Panc1 (cell line): ENCODE results near the gene OR2AE1. TPM values are rescaled to one million over a fixed set of nuclear protein-coding genes. Genes with fewer than 3 reads are reported as not detected.

Experiments
- ATAC-seq: fragments of 200-7000 bp; cut with Tn5 transposase; 2 replicates; pipeline ENCODE4 v1.9.1; 2020; ENCODE audit warnings: mild to moderate bottlenecking, moderate library complexity
- BruUV-seq: library from RNA; stranded (reverse); fragments of 400-500 nt; replicated peaks from 2 replicates; lab custom pipeline; 2021; lab: Mats Ljungman, UMichigan
- CTCF ChIA-PET: fragments of 300-600 bp; sonication (Branson Sonifier 250); formaldehyde crosslinking; loops from one replicate; lab custom pipeline; 2022; ENCODE audit warnings: antibody characterized with exemption; lab: Charles Lee
- POLR2A ChIA-PET: fragments of 300-600 bp; sonication (Branson Sonifier 250); formaldehyde crosslinking; loops from one replicate; lab custom pipeline; 2022; ENCODE audit warnings: antibody characterized with exemption; lab: Charles Lee
- DNase-seq: peaks from one replicate; pipeline ENCODE4 v3.0.0-alpha.2; 2010; ENCODE audit warnings: low read depth, low spot score
- H3K27ac ChIP-seq: 2 replicates; pipeline ENCODE4 v1.5.1; 2011; ENCODE audit warnings: mild to moderate bottlenecking, low read length, inconsistent platforms
- H3K27me3 ChIP-seq: fragments of 200-500 bp; sonication (Bioruptor generic); 2 replicates; pipeline ENCODE4 v1.6.0; 2014; ENCODE audit warnings: low read length, inconsistent platforms; ENCODE audit not compliant: control insufficient read depth, insufficient read depth
- H3K36me3 ChIP-seq: fragments of 200-500 bp; sonication (Bioruptor generic); 2 replicates; pipeline ENCODE4 v1.5.1; 2014; ENCODE audit warnings: inconsistent platforms, mild to moderate bottlenecking, low read length, moderate library complexity; ENCODE audit not compliant: control insufficient read depth, insufficient read depth
- H3K4me1 ChIP-seq: 2 replicates; pipeline ENCODE4 v1.5.1; 2011; ENCODE audit warnings: inconsistent platforms, mild to moderate bottlenecking, low read length, moderate library complexity; ENCODE audit not compliant: control insufficient read depth, insufficient read depth
- H3K4me3 ChIP-seq, 2 experiments: 2 replicates each; pipeline ENCODE4 v1.5.1; 2011 to 2012; ENCODE audit warnings: low read depth in 2 of 2, low read length in 2 of 2, mild to moderate bottlenecking in 2 of 2, inconsistent platforms in 1 of 2, moderate library complexity in 1 of 2
- H3K9me3 ChIP-seq: fragments of 200-500 bp; sonication (Bioruptor generic); 2 replicates; pipeline ENCODE4 v1.5.1; 2014; ENCODE audit warnings: low read depth, mild to moderate bottlenecking, inconsistent platforms, low read length, moderate library complexity; ENCODE audit not compliant: control insufficient read depth, insufficient read depth
- POLR2AphosphoS5 ChIP-seq: IDR thresholded peaks from 2 replicates; pipeline ENCODE4 v1.6.1; 2012; ENCODE audit warnings: mild to moderate bottlenecking, low read depth, low read length, moderate library complexity
- SIN3A ChIP-seq: IDR thresholded peaks from 2 replicates; pipeline ENCODE4 v1.6.1; 2012; ENCODE audit warnings: low read depth, mild to moderate bottlenecking, low read length, moderate library complexity, borderline replicate concordance; ENCODE audit not compliant: insufficient read depth
- TCF7L2 ChIP-seq: IDR thresholded peaks from 2 replicates; pipeline ENCODE4 v1.6.1; 2011; ENCODE audit warnings: mild to moderate bottlenecking, low read depth, low read length, inconsistent platforms
- in situ Hi-C: cut with HindIII; loops from 2 replicates; pipeline ENCODE4 v1.10.0; 2016; ENCODE audit warnings: low sequenced_read_pairs, low pct_unique_long_range_greater_than_20kb
- intact Hi-C: fragments of 100-400 bp; cut with micrococcal nuclease; formaldehyde crosslinking; loops from one replicate; pipeline ENCODE4 v1.10.0; 2022; ENCODE audit not compliant: unreplicated experiment
- total RNA-seq: library from RNA; stranded (reverse); gene quantifications from one replicate; pipeline ENCODE4 v1.2.1, GENCODE V29; 2021; ENCODE audit not compliant: unreplicated experiment
- TF ChIP-seq, protein P1 (sequence below), 2 experiments: IDR thresholded peaks; 2 replicates each; pipeline ENCODE4 v1.6.1; 2011 to 2012; ENCODE audit warnings: low read depth in 2 of 2, control low read depth in 1 of 2, low read length in 1 of 2, mild to moderate bottlenecking in 1 of 2, moderate library complexity in 1 of 2; ENCODE audit not compliant: insufficient read depth in 1 of 2
- TF ChIP-seq, protein P2 (sequence below): fragments of 450-650 bp; IDR thresholded peaks from 2 replicates; pipeline ENCODE4 v1.5.1; 2017; ENCODE audit warnings: mild to moderate bottlenecking

Gene OR2AE1
- total RNA-seq, 1 experiment from 2014 or later = not detected

DNA sequence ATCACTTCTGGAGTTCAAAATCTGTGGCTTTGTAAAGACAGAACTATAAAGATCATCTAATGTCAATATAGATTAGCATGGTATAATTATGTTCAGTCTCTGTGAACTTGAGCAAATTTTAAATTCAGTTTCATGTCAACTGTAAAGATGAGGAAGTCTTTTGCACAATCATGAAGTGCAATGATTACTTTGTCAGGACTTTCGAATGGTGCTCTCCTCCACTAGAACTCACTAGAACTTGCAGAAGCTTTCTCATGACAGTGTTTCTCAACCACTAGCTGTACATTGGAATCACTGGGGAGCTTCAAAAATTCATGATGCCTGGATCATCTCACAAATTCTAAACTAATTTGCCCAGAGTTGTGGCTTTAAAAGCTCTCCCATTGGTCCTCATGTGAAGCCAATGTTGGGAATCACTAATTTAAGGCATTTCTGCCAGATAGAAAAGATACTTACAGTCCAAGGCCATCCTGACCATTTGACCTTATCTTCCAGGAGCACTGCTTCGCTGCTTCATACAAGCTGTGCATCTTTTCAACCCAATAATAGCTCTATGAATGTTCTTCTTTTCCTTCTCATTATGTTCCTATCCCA, 12.9 kb downstream of the OR2AE1 start:
- no TSS peak for BruUV-seq

DNA sequence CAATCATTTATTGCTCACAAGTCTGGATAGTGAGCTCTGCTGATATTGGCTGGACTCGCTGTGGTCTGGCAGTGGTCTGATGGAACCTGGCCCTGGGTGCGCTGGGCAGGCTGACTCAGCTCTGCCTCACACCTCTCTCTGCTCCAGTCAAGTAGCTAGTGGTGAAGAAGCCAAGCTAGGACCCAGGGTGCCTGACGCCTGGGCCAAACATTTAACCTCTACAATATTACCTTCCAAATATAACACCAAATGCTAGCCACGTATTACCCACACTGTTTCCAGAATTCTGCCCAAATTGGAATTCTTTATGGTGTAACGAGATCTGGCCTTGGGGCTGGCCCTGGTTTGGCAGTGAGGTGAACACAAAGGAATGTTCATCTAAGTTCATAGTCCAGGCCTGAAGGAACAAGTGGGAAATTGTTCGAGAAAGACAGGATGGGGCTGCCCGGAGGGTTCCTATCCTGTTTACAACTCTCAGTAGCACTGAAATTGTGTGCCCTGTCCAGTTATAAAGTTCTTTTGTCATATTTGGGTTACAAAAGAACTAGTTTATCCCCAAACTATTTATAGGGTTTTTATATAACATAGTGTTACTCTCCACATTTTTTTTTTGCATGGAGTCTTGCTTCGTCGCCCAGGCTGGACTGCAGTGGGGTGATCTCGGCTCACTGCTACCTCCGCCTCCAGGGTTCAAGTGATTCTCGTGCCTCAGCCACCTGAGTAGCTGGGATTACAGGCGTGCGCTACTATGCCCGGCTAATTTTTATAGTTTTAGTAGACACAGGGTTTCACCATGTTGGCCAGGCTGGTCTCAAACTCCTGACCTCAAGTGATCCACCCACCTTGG, 16.3 kb downstream of the OR2AE1 start:
- in situ Hi-C loops = no loop called here
- Histone ChIP-seq H3K4me1 (no peaks in the 10 kb centered on the region), H3K4me3 (no peak overlapping the region), H3K27ac (no peak overlapping the region), H3K36me3 (no peaks in the 10 kb centered on the region), H3K9me3 (no peaks in the 10 kb centered on the region), H3K27me3 (peaks cover 12% of the 10 kb centered on the region)
- TF ChIP-seq POLR2AphosphoS5 (no peak), SIN3A (no peak), TCF7L2 (no peak)
- TF ChIP-seq, protein P1, sequence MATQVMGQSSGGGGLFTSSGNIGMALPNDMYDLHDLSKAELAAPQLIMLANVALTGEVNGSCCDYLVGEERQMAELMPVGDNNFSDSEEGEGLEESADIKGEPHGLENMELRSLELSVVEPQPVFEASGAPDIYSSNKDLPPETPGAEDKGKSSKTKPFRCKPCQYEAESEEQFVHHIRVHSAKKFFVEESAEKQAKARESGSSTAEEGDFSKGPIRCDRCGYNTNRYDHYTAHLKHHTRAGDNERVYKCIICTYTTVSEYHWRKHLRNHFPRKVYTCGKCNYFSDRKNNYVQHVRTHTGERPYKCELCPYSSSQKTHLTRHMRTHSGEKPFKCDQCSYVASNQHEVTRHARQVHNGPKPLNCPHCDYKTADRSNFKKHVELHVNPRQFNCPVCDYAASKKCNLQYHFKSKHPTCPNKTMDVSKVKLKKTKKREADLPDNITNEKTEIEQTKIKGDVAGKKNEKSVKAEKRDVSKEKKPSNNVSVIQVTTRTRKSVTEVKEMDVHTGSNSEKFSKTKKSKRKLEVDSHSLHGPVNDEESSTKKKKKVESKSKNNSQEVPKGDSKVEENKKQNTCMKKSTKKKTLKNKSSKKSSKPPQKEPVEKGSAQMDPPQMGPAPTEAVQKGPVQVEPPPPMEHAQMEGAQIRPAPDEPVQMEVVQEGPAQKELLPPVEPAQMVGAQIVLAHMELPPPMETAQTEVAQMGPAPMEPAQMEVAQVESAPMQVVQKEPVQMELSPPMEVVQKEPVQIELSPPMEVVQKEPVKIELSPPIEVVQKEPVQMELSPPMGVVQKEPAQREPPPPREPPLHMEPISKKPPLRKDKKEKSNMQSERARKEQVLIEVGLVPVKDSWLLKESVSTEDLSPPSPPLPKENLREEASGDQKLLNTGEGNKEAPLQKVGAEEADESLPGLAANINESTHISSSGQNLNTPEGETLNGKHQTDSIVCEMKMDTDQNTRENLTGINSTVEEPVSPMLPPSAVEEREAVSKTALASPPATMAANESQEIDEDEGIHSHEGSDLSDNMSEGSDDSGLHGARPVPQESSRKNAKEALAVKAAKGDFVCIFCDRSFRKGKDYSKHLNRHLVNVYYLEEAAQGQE (IDR thresholded peaks at IDR 0.05; ENCODE audit: insufficient read depth in 1 of 2, low read depth in 2 of 2, low read length in 1 of 2) = no peak
- TF ChIP-seq, protein P2, sequence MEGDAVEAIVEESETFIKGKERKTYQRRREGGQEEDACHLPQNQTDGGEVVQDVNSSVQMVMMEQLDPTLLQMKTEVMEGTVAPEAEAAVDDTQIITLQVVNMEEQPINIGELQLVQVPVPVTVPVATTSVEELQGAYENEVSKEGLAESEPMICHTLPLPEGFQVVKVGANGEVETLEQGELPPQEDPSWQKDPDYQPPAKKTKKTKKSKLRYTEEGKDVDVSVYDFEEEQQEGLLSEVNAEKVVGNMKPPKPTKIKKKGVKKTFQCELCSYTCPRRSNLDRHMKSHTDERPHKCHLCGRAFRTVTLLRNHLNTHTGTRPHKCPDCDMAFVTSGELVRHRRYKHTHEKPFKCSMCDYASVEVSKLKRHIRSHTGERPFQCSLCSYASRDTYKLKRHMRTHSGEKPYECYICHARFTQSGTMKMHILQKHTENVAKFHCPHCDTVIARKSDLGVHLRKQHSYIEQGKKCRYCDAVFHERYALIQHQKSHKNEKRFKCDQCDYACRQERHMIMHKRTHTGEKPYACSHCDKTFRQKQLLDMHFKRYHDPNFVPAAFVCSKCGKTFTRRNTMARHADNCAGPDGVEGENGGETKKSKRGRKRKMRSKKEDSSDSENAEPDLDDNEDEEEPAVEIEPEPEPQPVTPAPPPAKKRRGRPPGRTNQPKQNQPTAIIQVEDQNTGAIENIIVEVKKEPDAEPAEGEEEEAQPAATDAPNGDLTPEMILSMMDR = no peak
- intact Hi-C loops = no loop called here
- POLR2A ChIA-PET = no interaction called here
- DNase-seq (no peak), ATAC-seq (peak; percentile 63; the same call in 1 of the 2 replicates)
- CTCF ChIA-PET = no interaction called here
- no TSS peak for BruUV-seq

More for the DNA sequence above, 12.9 kb downstream of the OR2AE1 start:
- intact Hi-C loops (no loop called here), in situ Hi-C loops (no loop called here)
- TF ChIP-seq POLR2AphosphoS5 (no peak), SIN3A (no peak)
- TF ChIP-seq, protein P2 = no peak
- Histone ChIP-seq H3K9me3 (no peaks in the 10 kb centered on the region), H3K27me3 (peaks cover 20% of the 10 kb centered on the region), H3K36me3 (no peaks in the 10 kb centered on the region), H3K4me1 (no peaks in the 10 kb centered on the region), H3K4me3 (no peak overlapping the region), H3K27ac (no peak overlapping the region)
- no peak for ATAC-seq
- ChIA-PET POLR2A (no interaction called here), CTCF (no interaction called here)
- no peak for DNase-seq
